Kidney glomerular epithelial cell (primary cell): ENCODE results near the gene PDCD2L.

Source experiments
- DNase-seq: peaks from one replicate; lab custom pipeline; 2025; lab: John Stamatoyannopoulos, UW

Gene PDCD2L

DNA sequence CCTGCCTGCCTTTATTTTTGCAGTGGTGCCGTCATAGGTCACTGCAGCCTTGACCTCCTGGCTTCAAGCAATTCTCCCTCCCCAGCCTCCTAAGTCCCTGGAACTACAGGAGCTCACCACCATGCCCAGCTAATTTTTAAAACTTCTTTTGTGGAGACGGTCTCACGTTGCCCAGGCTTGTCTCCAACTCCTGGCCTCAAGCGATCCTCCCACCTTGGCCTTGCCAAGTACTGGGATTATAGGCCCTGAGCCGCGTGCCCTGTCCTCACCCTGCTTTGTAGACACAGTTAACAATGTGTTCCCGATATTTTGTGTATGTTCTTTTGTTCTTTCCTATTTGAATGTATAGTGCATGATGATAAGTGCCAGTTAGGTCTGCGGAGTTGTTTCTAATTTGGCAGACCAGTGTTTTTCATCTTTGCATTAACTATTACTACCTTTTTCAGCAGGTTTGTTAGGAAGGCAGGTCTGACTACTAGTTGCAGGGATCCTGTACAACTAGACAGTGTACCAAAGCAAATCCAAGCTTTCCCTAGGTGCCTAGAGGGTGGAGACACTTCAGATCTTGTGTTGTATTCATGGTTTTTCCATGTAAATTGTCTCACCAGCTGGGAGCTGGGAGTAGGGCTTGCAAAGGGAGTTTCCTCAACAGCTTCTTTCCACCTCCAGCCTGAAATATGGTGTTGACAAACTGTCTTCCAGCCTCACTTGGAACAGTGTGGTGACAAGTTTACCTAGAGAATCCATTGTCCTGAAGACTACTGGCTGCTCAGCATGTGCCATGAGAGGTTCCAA, 67.9 kb downstream of the PDCD2L start:
- no peak for DNase-seq

- no peak for DNase-seq
These were observed 70.2 kb downstream of the PDCD2L start for GRCh38 chr19:34474233-34474989.

GRCh38 chr19:34475026-34475974, 71.1 kb downstream of the PDCD2L start:
- no peak for DNase-seq
